SH-SY5Y (cell line): Measurements from ENCODE around the gene SLC66A1.

Experiments
- GATA2 ChIP-seq: IDR thresholded peaks from 2 replicates; pipeline ENCODE4 v1.6.1; 2011; ENCODE audit warnings: mild to moderate bottlenecking, low read depth, low read length
- GATA3 ChIP-seq: IDR thresholded peaks from 2 replicates; pipeline ENCODE4 v1.6.1; 2011; ENCODE audit warnings: low read depth, mild to moderate bottlenecking, low read length, moderate library complexity

- TF ChIP-seq GATA2, result no peak; the same call in 1 of the 2 replicates
- TF ChIP-seq GATA3, result no peak
These were observed at the start of gene SLC66A1, which contains the start of gene AKR7A2 for GRCh38 chr1:19311931-19312781.
